Osteoblast (primary cell): ENCODE data around the gene ADTRP. TPM values are rescaled to one million over a fixed set of nuclear protein-coding genes. Genes with fewer than 3 reads are reported as not detected.
A peak's percentile ranks its signal among the peaks of the same experiment; 100 is the strongest.

Source experiments
- DNase-seq: peaks from one replicate; pipeline ENCODE4 v3.0.0; 2011; ENCODE audit warnings: low spot score, mixed read lengths; ENCODE audit not compliant: insufficient read length; ENCODE audit errors: missing footprints
- H2AFZ ChIP-seq: 2 replicates; pipeline ENCODE4 v1.6.0; 2011; ENCODE audit warnings: mild to moderate bottlenecking, low read length
- H3K27ac ChIP-seq: 2 replicates; pipeline ENCODE4 v1.5.1; 2011; ENCODE audit warnings: mild to moderate bottlenecking, low read depth, low read length, moderate library complexity
- H3K27me3 ChIP-seq: 2 replicates; pipeline ENCODE4 v1.6.0; 2012; ENCODE audit warnings: mild to moderate bottlenecking, control low read depth, inconsistent platforms, low read length, moderate library complexity; ENCODE audit not compliant: insufficient read depth
- H3K36me3 ChIP-seq: 2 replicates; pipeline ENCODE4 v1.5.1; 2011; ENCODE audit warnings: mild to moderate bottlenecking, low read length, control low read depth, moderate library complexity; ENCODE audit not compliant: insufficient read depth
- H3K4me1 ChIP-seq: 2 replicates; pipeline ENCODE4 v1.5.1; 2011; ENCODE audit warnings: mild to moderate bottlenecking, low read length, control low read depth, moderate library complexity; ENCODE audit not compliant: insufficient read depth
- H3K4me2 ChIP-seq: 2 replicates; pipeline ENCODE4 v1.6.0; 2011; ENCODE audit warnings: mild to moderate bottlenecking, low read length; ENCODE audit not compliant: insufficient read depth
- H3K4me3 ChIP-seq: fragments of 200-600 bp; sonication (generic); 3 replicates; pipeline ENCODE4 v1.5.1; 2012; ENCODE audit warnings: mild to moderate bottlenecking, low read length, inconsistent platforms; ENCODE audit not compliant: insufficient read depth
- H3K79me2 ChIP-seq: 2 replicates; pipeline ENCODE4 v1.6.0; 2012; ENCODE audit warnings: mild to moderate bottlenecking, low read length, control low read depth, inconsistent platforms; ENCODE audit not compliant: insufficient read depth
- H3K9me3 ChIP-seq: 2 replicates; pipeline ENCODE4 v1.5.1; 2011; ENCODE audit warnings: low read depth, low read length, control low read depth
- H4K20me1 ChIP-seq: 2 replicates; pipeline ENCODE4 v1.6.0; 2012; ENCODE audit warnings: mild to moderate bottlenecking, low read length, control low read depth; ENCODE audit not compliant: insufficient read depth
- total RNA-seq: library from RNA; depleted of rRNA; stranded (reverse); fragments of >200 nt; gene quantifications from 2 replicates; pipeline ENCODE4 v1.2.3, GENCODE V29; 2012
- TF ChIP-seq, protein P1 (sequence below): IDR thresholded peaks from 2 replicates; pipeline ENCODE4 v1.5.1; 2011; ENCODE audit warnings: mild to moderate bottlenecking, low read depth, low read length, moderate library complexity; ENCODE audit errors: extremely low read depth

ADTRP gene
- total RNA-seq, 1 donor = 0.72 TPM

DNA sequence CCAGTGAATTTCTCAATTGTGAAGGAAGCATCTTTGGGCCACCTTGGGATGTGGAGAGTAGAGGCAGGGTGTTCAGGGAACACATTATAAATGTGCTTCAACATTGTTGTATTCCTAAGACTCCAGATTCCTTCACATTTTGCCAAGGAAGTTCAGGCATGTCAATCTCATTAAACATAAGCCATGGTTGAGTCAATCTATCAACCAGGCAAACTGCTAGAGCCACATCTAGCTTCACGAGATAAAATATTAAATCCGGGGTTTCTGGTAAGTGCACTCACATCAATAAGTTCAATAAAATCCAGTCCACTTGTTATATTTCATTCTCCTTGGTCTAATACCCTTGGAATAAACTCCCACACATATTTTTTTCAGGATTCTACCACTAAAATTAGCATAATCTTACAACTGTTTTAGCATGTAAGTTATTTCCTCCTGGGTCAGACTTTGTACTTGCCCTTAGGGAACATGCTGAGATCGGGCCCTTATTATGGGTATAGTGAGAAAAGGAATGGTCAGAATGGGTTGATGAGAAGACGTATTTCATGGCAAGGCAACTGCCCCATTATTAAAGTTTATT, 93.6 kb downstream of the ADTRP start:
- Histone ChIP-seq H3K4me2 (peak overlapping the region; percentile 11), H3K4me3 (no peak overlapping the region)
- TF ChIP-seq, protein P1, sequence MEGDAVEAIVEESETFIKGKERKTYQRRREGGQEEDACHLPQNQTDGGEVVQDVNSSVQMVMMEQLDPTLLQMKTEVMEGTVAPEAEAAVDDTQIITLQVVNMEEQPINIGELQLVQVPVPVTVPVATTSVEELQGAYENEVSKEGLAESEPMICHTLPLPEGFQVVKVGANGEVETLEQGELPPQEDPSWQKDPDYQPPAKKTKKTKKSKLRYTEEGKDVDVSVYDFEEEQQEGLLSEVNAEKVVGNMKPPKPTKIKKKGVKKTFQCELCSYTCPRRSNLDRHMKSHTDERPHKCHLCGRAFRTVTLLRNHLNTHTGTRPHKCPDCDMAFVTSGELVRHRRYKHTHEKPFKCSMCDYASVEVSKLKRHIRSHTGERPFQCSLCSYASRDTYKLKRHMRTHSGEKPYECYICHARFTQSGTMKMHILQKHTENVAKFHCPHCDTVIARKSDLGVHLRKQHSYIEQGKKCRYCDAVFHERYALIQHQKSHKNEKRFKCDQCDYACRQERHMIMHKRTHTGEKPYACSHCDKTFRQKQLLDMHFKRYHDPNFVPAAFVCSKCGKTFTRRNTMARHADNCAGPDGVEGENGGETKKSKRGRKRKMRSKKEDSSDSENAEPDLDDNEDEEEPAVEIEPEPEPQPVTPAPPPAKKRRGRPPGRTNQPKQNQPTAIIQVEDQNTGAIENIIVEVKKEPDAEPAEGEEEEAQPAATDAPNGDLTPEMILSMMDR = no peak

DNA sequence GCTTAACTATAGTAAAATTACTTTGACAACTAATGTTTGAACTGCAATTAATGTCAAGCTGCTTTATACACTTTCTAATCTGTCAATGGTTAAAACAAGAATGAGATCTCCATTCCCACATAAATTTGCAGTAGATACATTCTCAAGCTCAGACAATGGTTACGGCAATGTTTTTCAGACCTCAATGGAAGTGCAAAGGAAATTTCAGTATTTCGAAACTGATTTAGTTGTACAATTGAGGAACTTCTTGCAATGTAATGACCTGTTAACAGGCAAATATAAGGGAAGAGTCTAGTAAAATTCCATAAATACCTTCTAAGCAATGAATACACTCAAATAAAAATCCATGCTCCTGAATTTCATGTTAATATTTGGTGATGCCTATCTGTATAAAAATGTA, 94.7 kb downstream of the ADTRP start:
- TF ChIP-seq, protein P1 = no peak

More for the DNA sequence above, 93.6 kb downstream of the ADTRP start:
- H3K9me3 ChIP-seq = no peaks in the 10 kb centered on the region
- H3K36me3 ChIP-seq = no peaks in the 10 kb centered on the region
- peaks cover 14% of the 10 kb centered on the region for H3K4me1 ChIP-seq
- DNase-seq = no peak
- H3K27me3 ChIP-seq = no peaks in the 10 kb centered on the region
- H3K79me2 ChIP-seq = no peaks in the 10 kb centered on the region
- no peak overlapping the region for H2AFZ ChIP-seq
- H4K20me1 ChIP-seq = no peaks in the 10 kb centered on the region
- H3K27ac ChIP-seq = no peak overlapping the region

GRCh38 chr6:11682561-11682975, 96.0 kb downstream of the ADTRP start:
- Histone ChIP-seq H2AFZ (no peak overlapping the region), H3K36me3 (no peaks in the 10 kb centered on the region), H3K27ac (no peak overlapping the region), H3K4me3 (no peak overlapping the region), H3K79me2 (no peaks in the 10 kb centered on the region), H3K27me3 (no peaks in the 10 kb centered on the region), H3K9me3 (no peaks in the 10 kb centered on the region), H4K20me1 (no peaks in the 10 kb centered on the region), H3K4me2 (no peak overlapping the region), H3K4me1 (peaks cover 14% of the 10 kb centered on the region)
- TF ChIP-seq, protein P1 = no peak
- no peak for DNase-seq

More for the DNA sequence above, 94.7 kb downstream of the ADTRP start:
- no peak overlapping the region for H3K27ac ChIP-seq
- no peak overlapping the region for H2AFZ ChIP-seq
- DNase-seq = no peak
- H3K79me2 ChIP-seq = no peaks in the 10 kb centered on the region
- no peak overlapping the region for H3K4me2 ChIP-seq
- peaks cover 14% of the 10 kb centered on the region for H3K4me1 ChIP-seq
- H3K36me3 ChIP-seq = no peaks in the 10 kb centered on the region
- H3K9me3 ChIP-seq = no peaks in the 10 kb centered on the region
- no peaks in the 10 kb centered on the region for H3K27me3 ChIP-seq
- H4K20me1 ChIP-seq = no peaks in the 10 kb centered on the region
- H3K4me3 ChIP-seq = no peak overlapping the region

DNA sequence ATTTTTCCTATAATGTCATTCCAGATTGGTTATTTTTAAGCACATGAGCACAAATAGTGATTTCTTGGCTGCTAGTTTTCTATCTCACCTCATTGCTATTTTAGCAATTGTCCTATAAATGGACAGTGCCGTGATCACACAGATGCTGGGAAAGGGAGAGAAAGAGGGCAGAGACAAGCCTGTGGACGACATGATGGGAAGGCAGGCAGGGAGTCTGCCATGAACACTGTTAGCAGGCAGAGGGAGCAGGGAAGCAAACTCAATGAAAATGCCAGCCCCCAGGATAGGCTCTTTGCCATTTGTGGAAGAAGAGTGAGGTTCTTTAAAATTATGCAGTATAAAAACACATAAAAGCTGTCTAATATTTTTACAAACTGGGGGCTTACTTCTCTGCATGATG, 96.8 kb downstream of the ADTRP start:
- Histone ChIP-seq H3K9me3 (no peaks in the 10 kb centered on the region), H2AFZ (no peak overlapping the region), H3K27me3 (no peaks in the 10 kb centered on the region), H4K20me1 (no peaks in the 10 kb centered on the region), H3K4me2 (no peak overlapping the region), H3K36me3 (no peaks in the 10 kb centered on the region), H3K4me1 (peaks cover 14% of the 10 kb centered on the region), H3K27ac (no peak overlapping the region), H3K4me3 (no peak overlapping the region), H3K79me2 (no peaks in the 10 kb centered on the region)
- TF ChIP-seq, protein P1 = peak; percentile 8
- no peak for DNase-seq
